GM12878 (cell line): ENCODE measurements around the gene BMERB1. TPM values are rescaled to one million over a fixed set of nuclear protein-coding genes. Genes with fewer than 3 reads are reported as not detected.

Source experiments
- ATAC-seq: fragments of 200-7000 bp; cut with Tn5 transposase; 3 replicates; pipeline ENCODE4 v1.9.1; 2020; ENCODE audit warnings: mild to moderate bottlenecking, moderate library complexity
- BruUV-seq: library from RNA; stranded (reverse); fragments of 400-500 nt; replicated peaks from 2 replicates; lab custom pipeline; 2021; lab: Mats Ljungman, UMichigan
- CTCF ChIA-PET: fragments of 300-600 bp; sonication (Branson Sonifier 250); formaldehyde crosslinking; extraction: SDS; loops from one replicate; lab custom pipeline; 2021; ENCODE audit warnings: inconsistent platforms; lab: Yijun Ruan, JAX
- POLR2A ChIA-PET: fragments of 350-600 bp; formaldehyde crosslinking; extraction: SDS; loops from one replicate; lab custom pipeline; 2021; ENCODE audit warnings: inconsistent platforms; lab: Charles Lee
- RAD21 ChIA-PET: fragments of 300-600 bp; sonication (Branson Sonifier 250); formaldehyde crosslinking; loops from one replicate; lab custom pipeline; 2023; ENCODE audit warnings: antibody characterized with exemption; ENCODE audit not compliant: unreplicated experiment; lab: Charles Lee
- SMC1A ChIA-PET: fragments of 300-600 bp; sonication (Branson Sonifier 250); formaldehyde crosslinking; loops from one replicate; lab custom pipeline; 2023; ENCODE audit not compliant: unreplicated experiment, uncharacterized antibody; lab: Charles Lee
- DNase-seq: peaks from one replicate; pipeline ENCODE4 v3.0.0-alpha.2; 2011; ENCODE audit warnings: low read depth, low spot score
- FAIRE-seq: peaks from 3 replicates; lab custom pipeline; 2011; peaks lifted over from hg19 to GRCh38; lab: Jason Lieb, UNC
- H2AFZ ChIP-seq: 2 replicates; pipeline ENCODE4 v1.6.0; 2011; ENCODE audit warnings: low read depth, low read length, control low read depth; ENCODE audit not compliant: control insufficient read depth
- H3K27ac ChIP-seq: 2 replicates; pipeline ENCODE4 v1.5.1; 2011; ENCODE audit warnings: control low read depth; ENCODE audit not compliant: control insufficient read depth, insufficient read depth
- H3K27me3 ChIP-seq, 2 experiments: replicated peaks in 1 of 2; 2 replicates each; pipeline versions ENCODE4 v1.6.0 to v1.6.1; 2011; ENCODE audit warnings: low read length in 1 of 2; ENCODE audit not compliant: control insufficient read depth in 2 of 2, insufficient read depth in 2 of 2
- H3K36me3 ChIP-seq, 2 experiments: 2 replicates each; pipeline ENCODE4 v1.5.1; 2011; ENCODE audit warnings: low read length in 1 of 2; ENCODE audit not compliant: control insufficient read depth in 2 of 2, insufficient read depth in 2 of 2
- H3K4me1 ChIP-seq: 2 replicates; pipeline ENCODE4 v1.6.1; 2011; ENCODE audit warnings: mild to moderate bottlenecking, low read length, moderate library complexity, mixed read lengths; ENCODE audit not compliant: control insufficient read depth, insufficient read depth
- H3K4me2 ChIP-seq: 2 replicates; pipeline ENCODE4 v1.6.0; 2011; ENCODE audit warnings: control low read depth; ENCODE audit not compliant: control insufficient read depth, insufficient read depth
- H3K4me3 ChIP-seq: fragments of 200-600 bp; sonication (generic); 2 replicates; pipeline ENCODE4 v1.5.1; 2016
- H3K79me2 ChIP-seq: 2 replicates; pipeline ENCODE4 v1.6.0; 2011; ENCODE audit warnings: low read length; ENCODE audit not compliant: control insufficient read depth, insufficient read depth
- H3K9ac ChIP-seq: 2 replicates; pipeline ENCODE4 v1.8.0; 2011; ENCODE audit warnings: low read length, control low read depth, mixed read lengths; ENCODE audit not compliant: control insufficient read depth, insufficient read depth
- H3K9me3 ChIP-seq: replicated peaks from 3 replicates; pipeline ENCODE4 v1.5.1; 2011; ENCODE audit warnings: mild to moderate bottlenecking, low read length; ENCODE audit not compliant: control insufficient read depth, insufficient read depth
- H4K20me1 ChIP-seq: 2 replicates; pipeline ENCODE4 v1.6.0; 2011; ENCODE audit not compliant: control insufficient read depth, insufficient read depth
- BHLHE40 ChIP-seq, 2 experiments: fragments of 450-650 bp in 1 of 2; IDR thresholded peaks; 2 replicates each; pipeline ENCODE4 v1.6.1; 2011 to 2017; ENCODE audit warnings: low read depth in 2 of 2, borderline replicate concordance in 1 of 2, improper control_type of control experiment in 1 of 2, low read length in 1 of 2, mild to moderate bottlenecking in 1 of 2
- BMI1 ChIP-seq: fragments of 450-650 bp; IDR thresholded peaks from 2 replicates; pipeline ENCODE4 v1.6.1; 2016; ENCODE audit warnings: mild to moderate bottlenecking, moderate library complexity, borderline replicate concordance
- CBX5 ChIP-seq: sonication (generic); IDR thresholded peaks from 2 replicates; pipeline ENCODE4 v1.6.1; 2016; ENCODE audit warnings: low read depth, moderate library complexity, mild to moderate bottlenecking, inconsistent platforms
- CHD2 ChIP-seq: IDR thresholded peaks from 2 replicates; pipeline ENCODE4 v1.6.1; 2011; ENCODE audit warnings: low read depth, low read length, improper control_type of control experiment, borderline replicate concordance
- CTCF ChIP-seq, 3 experiments: IDR thresholded peaks in 2 of 3; conservative IDR thresholded peaks in 1 of 3; 2 replicates each; pipeline ENCODE4 v1.5.1; 2011; ENCODE audit warnings: low read depth in 3 of 3, low read length in 3 of 3, mild to moderate bottlenecking in 3 of 3, control low read depth in 2 of 3, moderate library complexity in 2 of 3, inconsistent platforms in 1 of 3, mixed read lengths in 1 of 3; ENCODE audit not compliant: control insufficient read depth in 2 of 3, insufficient read depth in 1 of 3; ENCODE audit errors: extremely low read depth in 1 of 3
- EGR1 ChIP-seq, 2 experiments: IDR thresholded peaks; 1 replicate in 1 of 2; 2 replicates in 1 of 2; pipeline ENCODE4 v1.6.1; 2011 to 2012; ENCODE audit warnings: low read depth in 2 of 2, low read length in 2 of 2, borderline replicate concordance in 1 of 2, mild to moderate bottlenecking in 1 of 2, moderate library complexity in 1 of 2
- HCFC1 ChIP-seq: fragments of 150-350 bp; IDR thresholded peaks from 2 replicates; pipeline ENCODE4 v1.6.1; 2014; ENCODE audit warnings: low read length
- IRF4 ChIP-seq: IDR thresholded peaks from 2 replicates; pipeline ENCODE4 v1.6.1; 2011; ENCODE audit warnings: low read depth, low read length
- MYB ChIP-seq: fragments of 150-350 bp; IDR thresholded peaks from 2 replicates; pipeline ENCODE4 v1.6.1; 2014; ENCODE audit warnings: mild to moderate bottlenecking, low read depth, low read length, borderline replicate concordance
- NBN ChIP-seq: fragments of 450-650 bp; IDR thresholded peaks from 2 replicates; pipeline ENCODE4 v1.6.1; 2016
- PRDM15 ChIP-seq: fragments of 450-650 bp; formaldehyde crosslinking; IDR thresholded peaks from 2 replicates; pipeline ENCODE4 v1.4.0; 2020; ENCODE audit warnings: mild to moderate bottlenecking, moderate library complexity
- RAD21 ChIP-seq: IDR thresholded peaks from 2 replicates; pipeline ENCODE4 v1.6.1; 2011; ENCODE audit warnings: mild to moderate bottlenecking, low read depth, low read length, moderate library complexity; ENCODE audit not compliant: insufficient read depth
- RUNX3 ChIP-seq: IDR thresholded peaks from 2 replicates; pipeline ENCODE4 v1.6.1; 2012; ENCODE audit warnings: low read length, inconsistent platforms
- SP1 ChIP-seq: IDR thresholded peaks from one replicate; pipeline ENCODE4 v1.6.1; 2011; ENCODE audit warnings: low read depth, low read length
- YBX1 ChIP-seq: fragments of 450-650 bp; IDR thresholded peaks from 2 replicates; pipeline ENCODE4 v1.6.1; 2016; ENCODE audit warnings: antibody characterized with exemption
- ZBTB11 ChIP-seq: fragments of 450-650 bp; formaldehyde crosslinking; IDR thresholded peaks from 2 replicates; pipeline ENCODE4 v1.5.0; 2022; ENCODE audit warnings: mild to moderate bottlenecking, missing genetic modification characterization
- WGBS: methylation state at CpG from one replicate; pipeline ENCODE4 v1.1.6; 2016; ENCODE audit warnings: low lambda C conversion rate; ENCODE audit not compliant: insufficient replicate concordance, insufficient coverage; ENCODE audit errors: missing lambda C conversion rate; 5-methylcytosine and 5-hydroxymethylcytosine counted together
- in situ Hi-C: fragments of 300-500 bp; cut with MboI; formaldehyde crosslinking; loops from 9 replicates; pipeline ENCODE4 v1.14.3; 2018; ENCODE audit warnings: mixed read lengths
- intact Hi-C: fragments of 100-400 bp; cut with micrococcal nuclease; formaldehyde crosslinking; loops from one replicate; pipeline ENCODE4 v1.14.2; 2022; ENCODE audit not compliant: unreplicated experiment
- polyA plus RNA-seq, 11 experiments: library from polyadenylated mRNA; depleted of rRNA in 4 of 11; unstranded in 6 of 11; stranded (reverse) in 5 of 11; fragments of >200 nt; fragmentation: Nextera tagmentation in 4 of 11; fragmentation: Illumina TruSeq in 1 of 11; extraction: Ambion mirVana in 4 of 11; extraction: Trizol in 1 of 11; gene quantifications; 1 replicate in 1 of 11; 2 replicates in 10 of 11; pipeline versions ENCODE4 v1.2.1 to v1.2.3, GENCODE V29; 2011 to 2016; ENCODE audit warnings: inconsistent platforms in 2 of 11, missing spikeins in 2 of 11, low read depth in 1 of 11
- total RNA-seq, 4 experiments: library from RNA; depleted of rRNA in 3 of 4; stranded (reverse); fragments of >200 nt in 3 of 4; fragmentation: Illumina TruSeq in 1 of 4; extraction: Trizol in 1 of 4; gene quantifications; 2 replicates each; pipeline versions ENCODE4 v1.2.1 to v1.2.3, GENCODE V29; 2013 to 2021

Gene BMERB1
- total and polyA plus RNA-seq, 10 of the 15 experiments (the other 5 are each of a cell fraction or from before 2014, with no cell fraction given) = 0.05 to 0.68 (median 0.34) TPM

GRCh38 chr16:15445450-15445849, 11.1 kb downstream of the BMERB1 start:
- in situ Hi-C loops = no loop called here
- WGBS = 0% methylated on average over 1 of the region's 1 CpG
- RAD21 ChIA-PET = no interaction called here
- no peak for TF ChIP-seq BHLHE40 (IDR thresholded peaks at IDR 0.05; ENCODE audit: borderline replicate concordance in 1 of 2, low read depth in 2 of 2, low read length in 1 of 2)
- TF ChIP-seq PRDM15 (CRISPR knock-in tag) = no peak
- no peak for TF ChIP-seq IRF4
- TF ChIP-seq ZBTB11 (CRISPR knock-in tag) = no peak
- no peak for TF ChIP-seq CTCF (IDR thresholded peaks at IDR 0.05 in 2 of 3, conservative IDR thresholded peaks at IDR 0.05 in 1 of 3; ENCODE audit: control insufficient read depth in 2 of 3, extremely low read depth in 1 of 3, insufficient read depth in 1 of 3, low read depth in 3 of 3, low read length in 3 of 3)
- no peak for TF ChIP-seq RAD21
- no peak for TF ChIP-seq SP1
- TF ChIP-seq BMI1 = no peak
- TF ChIP-seq HCFC1 = no peak
- TF ChIP-seq NBN = no peak
- TF ChIP-seq CHD2 = no peak
- no peak for TF ChIP-seq YBX1
- no peak for TF ChIP-seq RUNX3
- TF ChIP-seq EGR1 (IDR thresholded peaks at IDR 0.05; ENCODE audit: borderline replicate concordance in 1 of 2, low read depth in 2 of 2, low read length in 2 of 2) = no peak
- no peak for TF ChIP-seq CBX5
- TF ChIP-seq MYB = no peak

More at GRCh38 chr16:15445450-15445849, 11.1 kb downstream of the BMERB1 start:
- FAIRE-seq (no peak), ATAC-seq (no peak), DNase-seq (no peak)
- SMC1A ChIA-PET = interaction anchor here (0.6 to 1.1 kb wide), 2 partner anchors 15 to 1524 kb away, joined by 3 to 4 read pairs; no protein-coding TSS in a partner anchor
- no TSS peak for BruUV-seq
- no peak overlapping the region for H3K27ac ChIP-seq
- H3K4me3 ChIP-seq = no peak overlapping the region
- H3K27me3 ChIP-seq = no peaks in the 10 kb centered on the region
- POLR2A ChIA-PET = no interaction called here
- H4K20me1 ChIP-seq = no peaks in the 10 kb centered on the region
- no peaks in the 10 kb centered on the region for H3K79me2 ChIP-seq
- H3K9ac ChIP-seq = no peak overlapping the region
- intact Hi-C loops = no loop called here
- H3K4me1 ChIP-seq = no peaks in the 10 kb centered on the region
- no peaks in the 10 kb centered on the region for H3K36me3 ChIP-seq
- H2AFZ ChIP-seq = no peak overlapping the region
- H3K4me2 ChIP-seq = no peak overlapping the region
- no peaks in the 10 kb centered on the region; the same call in 2 of the 3 replicates for H3K9me3 ChIP-seq
- CTCF ChIA-PET = interaction anchor here (0.7 kb wide), 1 partner anchor 19 kb away, joined by 3 read pairs; no protein-coding TSS in a partner anchor
